OCI-LY1 (cell line): ENCODE results near the gene PTGES2.

ENCODE experiments used
- EZH2 ChIP-seq: fragments of 200-600 bp; sonication (generic), shearing (Covaris generic); IDR thresholded peaks from 2 replicates; pipeline ENCODE4 v1.8.0; 2017; ENCODE audit warnings: borderline replicate concordance, mixed run types, mild to moderate bottlenecking, antibody characterized with exemption, low read length, moderate library complexity, mixed read lengths
- TF ChIP-seq, protein P1 (sequence below): fragments of 200-600 bp; sonication (generic), shearing (Covaris generic); IDR thresholded peaks from 2 replicates; pipeline ENCODE4 v1.5.1; 2017; ENCODE audit warnings: mild to moderate bottlenecking, antibody characterized with exemption, low read length, moderate library complexity, mixed read lengths

DNA sequence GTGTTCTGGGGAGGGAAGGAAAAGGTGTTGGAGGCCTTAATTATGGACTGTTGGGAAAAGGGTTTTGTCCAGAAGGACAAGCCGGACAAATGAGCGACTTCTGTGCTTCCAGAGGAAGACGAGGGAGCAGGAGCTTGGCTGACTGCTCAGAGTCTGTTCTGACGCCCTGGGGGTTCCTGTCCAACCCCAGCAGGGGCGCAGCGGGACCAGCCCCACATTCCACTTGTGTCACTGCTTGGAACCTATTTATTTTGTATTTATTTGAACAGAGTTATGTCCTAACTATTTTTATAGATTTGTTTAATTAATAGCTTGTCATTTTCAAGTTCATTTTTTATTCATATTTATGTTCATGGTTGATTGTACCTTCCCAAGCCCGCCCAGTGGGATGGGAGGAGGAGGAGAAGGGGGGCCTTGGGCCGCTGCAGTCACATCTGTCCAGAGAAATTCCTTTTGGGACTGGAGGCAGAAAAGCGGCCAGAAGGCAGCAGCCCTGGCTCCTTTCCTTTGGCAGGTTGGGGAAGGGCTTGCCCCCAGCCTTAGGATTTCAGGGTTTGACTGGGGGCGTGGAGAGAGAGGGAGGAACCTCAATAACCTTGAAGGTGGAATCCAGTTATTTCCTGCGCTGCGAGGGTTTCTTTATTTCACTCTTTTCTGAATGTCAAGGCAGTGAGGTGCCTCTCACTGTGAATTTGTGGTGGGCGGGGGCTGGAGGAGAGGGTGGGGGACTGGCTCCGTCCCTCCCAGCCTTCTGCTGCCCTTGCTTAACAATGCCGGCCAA is 19.1 kb downstream of the PTGES2 start:
- TF ChIP-seq, protein P1, sequence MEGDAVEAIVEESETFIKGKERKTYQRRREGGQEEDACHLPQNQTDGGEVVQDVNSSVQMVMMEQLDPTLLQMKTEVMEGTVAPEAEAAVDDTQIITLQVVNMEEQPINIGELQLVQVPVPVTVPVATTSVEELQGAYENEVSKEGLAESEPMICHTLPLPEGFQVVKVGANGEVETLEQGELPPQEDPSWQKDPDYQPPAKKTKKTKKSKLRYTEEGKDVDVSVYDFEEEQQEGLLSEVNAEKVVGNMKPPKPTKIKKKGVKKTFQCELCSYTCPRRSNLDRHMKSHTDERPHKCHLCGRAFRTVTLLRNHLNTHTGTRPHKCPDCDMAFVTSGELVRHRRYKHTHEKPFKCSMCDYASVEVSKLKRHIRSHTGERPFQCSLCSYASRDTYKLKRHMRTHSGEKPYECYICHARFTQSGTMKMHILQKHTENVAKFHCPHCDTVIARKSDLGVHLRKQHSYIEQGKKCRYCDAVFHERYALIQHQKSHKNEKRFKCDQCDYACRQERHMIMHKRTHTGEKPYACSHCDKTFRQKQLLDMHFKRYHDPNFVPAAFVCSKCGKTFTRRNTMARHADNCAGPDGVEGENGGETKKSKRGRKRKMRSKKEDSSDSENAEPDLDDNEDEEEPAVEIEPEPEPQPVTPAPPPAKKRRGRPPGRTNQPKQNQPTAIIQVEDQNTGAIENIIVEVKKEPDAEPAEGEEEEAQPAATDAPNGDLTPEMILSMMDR: no peak
- TF ChIP-seq EZH2: no peak
